GM21381 (cell line): Measurements from ENCODE around the gene ATRIP.

Experiments used
- ATAC-seq: cut with Tn5 transposase; IDR thresholded peaks from one replicate; pipeline ENCODE4 v1.9.1; 2021; ENCODE audit warnings: mild to moderate bottlenecking, moderate library complexity; ENCODE audit not compliant: unreplicated experiment

Gene ATRIP

GRCh38 chr3:48501196-48501595 lies 54.7 kb downstream of the ATRIP start:
- no peak for ATAC-seq

GRCh38 chr3:48502121-48502520 lies 55.6 kb downstream of the ATRIP start:
- ATAC-seq: no peak

- ATAC-seq: no peak
Observed at GRCh38 chr3:48502728-48503168, 56.2 kb downstream of the ATRIP start.

- ATAC-seq: no peak
Observed at GRCh38 chr3:48503401-48504050, 57.0 kb downstream of the ATRIP start.

- peak; percentile 50 for ATAC-seq
Observed at GRCh38 chr3:48504051-48504946, 57.8 kb downstream of the ATRIP start, which contains the start of gene SHISA5. Gene SHISA5, minus strand, starts transcription at chr3:48504174. Its CDS starts 80 bp downstream, at chr3:48504094.

GRCh38 chr3:48505146-48505545 lies 58.6 kb downstream of the ATRIP start:
- no peak for ATAC-seq

GRCh38 chr3:48505968-48506504 lies 59.5 kb downstream of the ATRIP start:
- ATAC-seq: no peak

GRCh38 chr3:48507256-48508061 lies 60.9 kb downstream of the ATRIP start:
- ATAC-seq: peak; percentile 45

GRCh38 chr3:48511551-48511950 lies 65.0 kb downstream of the ATRIP start:
- ATAC-seq: no peak

GRCh38 chr3:48514431-48515227 lies 68.1 kb downstream of the ATRIP start:
- no peak for ATAC-seq
